HepG2 (cell line): ENCODE measurements around the gene CTIF.

Experiments
- CBFB ChIP-seq: sonication (generic); formaldehyde crosslinking; IDR thresholded peaks from 2 replicates; pipeline ENCODE4 v1.4.0; 2020; ENCODE audit warnings: missing genetic modification reagents
- EP300 ChIP-seq, 3 experiments: sonication (generic) in 1 of 3; formaldehyde crosslinking in 1 of 3; IDR thresholded peaks; 2 replicates each; pipeline versions ENCODE4 v1.5.1 to v1.6.1; 2011 to 2020; ENCODE audit warnings: low read depth in 2 of 3, low read length in 2 of 3, borderline replicate concordance in 1 of 3, improper control_type of control experiment in 1 of 3, mild to moderate bottlenecking in 1 of 3, missing genetic modification reagents in 1 of 3, moderate library complexity in 1 of 3
- MED1 ChIP-seq: sonication (generic); formaldehyde crosslinking; IDR thresholded peaks from 2 replicates; pipeline ENCODE4 v1.4.0; 2020; ENCODE audit warnings: missing genetic modification reagents
- NFE2L2 ChIP-seq: fragments of 150-350 bp; IDR thresholded peaks from 2 replicates; pipeline ENCODE4 v1.6.1; 2014; ENCODE audit warnings: low read length
- SMC3 ChIP-seq: IDR thresholded peaks from 2 replicates; pipeline ENCODE4 v1.6.1; 2011; ENCODE audit warnings: low read length, improper control_type of control experiment
- SRF ChIP-seq: IDR thresholded peaks from 2 replicates; pipeline ENCODE4 v1.6.1; 2011; ENCODE audit warnings: mild to moderate bottlenecking, low read depth, low read length, moderate library complexity
- ZBTB7A ChIP-seq: sonication (generic); formaldehyde crosslinking; IDR thresholded peaks from 2 replicates; pipeline ENCODE4 v1.8.0; 2022; ENCODE audit warnings: mild to moderate bottlenecking, missing genetic modification reagents
- TF ChIP-seq, protein P1 (sequence below): sonication (generic); formaldehyde crosslinking; IDR thresholded peaks from 2 replicates; pipeline ENCODE4 v1.4.0; 2020; ENCODE audit warnings: missing genetic modification reagents; ENCODE audit errors: not compliant biosample characterization
- TF ChIP-seq, protein P2 (sequence below): sonication (generic); formaldehyde crosslinking; IDR thresholded peaks from 2 replicates; pipeline ENCODE4 v1.4.0; 2020; ENCODE audit warnings: mild to moderate bottlenecking, missing genetic modification reagents
- TF ChIP-seq, protein P3 (sequence below): sonication (generic); formaldehyde crosslinking; IDR thresholded peaks from 2 replicates; pipeline ENCODE4 v1.5.0; 2020; ENCODE audit warnings: mild to moderate bottlenecking, missing genetic modification reagents, moderate library complexity
- TF ChIP-seq, protein P4 (sequence below): sonication (generic); formaldehyde crosslinking; conservative IDR thresholded peaks from 2 replicates; pipeline ENCODE4 v1.4.0; 2020; ENCODE audit warnings: missing genetic modification reagents
- TF ChIP-seq, protein P5 (sequence below): fragments of 450-650 bp; IDR thresholded peaks from 2 replicates; pipeline ENCODE4 v1.6.1; 2016
- TF ChIP-seq, protein P6 (sequence below): sonication (generic); formaldehyde crosslinking; IDR thresholded peaks from 2 replicates; pipeline ENCODE4 v1.9.0; 2021; ENCODE audit warnings: missing genetic modification reagents, borderline replicate concordance
- TF ChIP-seq, protein P7 (sequence below), 2 experiments: sonication (generic) in 1 of 2; formaldehyde crosslinking in 1 of 2; IDR thresholded peaks; 2 replicates each; pipeline versions ENCODE4 v1.5.1 to v1.6.1; 2011 to 2020; ENCODE audit warnings: borderline replicate concordance in 1 of 2, low read depth in 1 of 2, low read length in 1 of 2, mild to moderate bottlenecking in 1 of 2, missing genetic modification reagents in 1 of 2, moderate library complexity in 1 of 2

DNA sequence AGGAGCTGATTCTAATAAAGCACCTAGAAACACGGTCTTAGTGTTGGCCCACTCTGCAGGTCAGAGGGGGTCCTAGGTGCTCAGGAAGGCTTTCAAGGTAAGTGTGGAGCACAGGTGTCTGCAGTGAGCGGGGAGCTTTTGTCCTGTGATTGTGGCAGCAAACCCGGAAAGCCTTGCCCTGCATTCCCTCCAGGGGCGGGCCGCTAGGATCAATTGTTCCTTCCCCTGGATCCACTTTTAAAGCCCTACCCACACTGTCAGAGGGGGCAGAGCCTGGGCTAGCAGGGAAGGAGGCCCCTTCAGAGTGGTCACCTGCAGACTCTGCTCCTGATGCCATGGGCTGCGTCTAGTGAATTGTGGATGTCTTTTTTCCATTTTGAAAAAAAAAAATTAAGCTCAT, 176.0 kb downstream of the CTIF start:
- TF ChIP-seq EP300 (IDR thresholded peaks at IDR 0.05; ENCODE audit: low read depth in 2 of 2, low read length in 2 of 2) (no peak), EP300 (CRISPR knock-in tag; IDR thresholded peaks at IDR 0.05; ENCODE audit: borderline replicate concordance) (no peak), SRF (no peak), SMC3 (no peak), ZBTB7A (no peak), MED1 (CRISPR knock-in tag) (no peak), CBFB (CRISPR knock-in tag) (no peak), NFE2L2 (no peak)
- TF ChIP-seq, protein P1, sequence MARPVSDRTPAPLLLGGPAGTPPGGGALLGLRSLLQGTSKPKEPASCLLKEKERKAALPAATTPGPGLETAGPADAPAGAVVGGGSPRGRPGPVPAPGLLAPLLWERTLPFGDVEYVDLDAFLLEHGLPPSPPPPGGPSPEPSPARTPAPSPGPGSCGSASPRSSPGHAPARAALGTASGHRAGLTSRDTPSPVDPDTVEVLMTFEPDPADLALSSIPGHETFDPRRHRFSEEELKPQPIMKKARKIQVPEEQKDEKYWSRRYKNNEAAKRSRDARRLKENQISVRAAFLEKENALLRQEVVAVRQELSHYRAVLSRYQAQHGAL (CRISPR knock-in tag) = no peak
- TF ChIP-seq, protein P2, sequence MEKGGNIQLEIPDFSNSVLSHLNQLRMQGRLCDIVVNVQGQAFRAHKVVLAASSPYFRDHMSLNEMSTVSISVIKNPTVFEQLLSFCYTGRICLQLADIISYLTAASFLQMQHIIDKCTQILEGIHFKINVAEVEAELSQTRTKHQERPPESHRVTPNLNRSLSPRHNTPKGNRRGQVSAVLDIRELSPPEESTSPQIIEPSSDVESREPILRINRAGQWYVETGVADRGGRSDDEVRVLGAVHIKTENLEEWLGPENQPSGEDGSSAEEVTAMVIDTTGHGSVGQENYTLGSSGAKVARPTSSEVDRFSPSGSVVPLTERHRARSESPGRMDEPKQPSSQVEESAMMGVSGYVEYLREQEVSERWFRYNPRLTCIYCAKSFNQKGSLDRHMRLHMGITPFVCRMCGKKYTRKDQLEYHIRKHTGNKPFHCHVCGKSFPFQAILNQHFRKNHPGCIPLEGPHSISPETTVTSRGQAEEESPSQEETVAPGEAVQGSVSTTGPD (CRISPR knock-in tag) = no peak
- TF ChIP-seq, protein P3, sequence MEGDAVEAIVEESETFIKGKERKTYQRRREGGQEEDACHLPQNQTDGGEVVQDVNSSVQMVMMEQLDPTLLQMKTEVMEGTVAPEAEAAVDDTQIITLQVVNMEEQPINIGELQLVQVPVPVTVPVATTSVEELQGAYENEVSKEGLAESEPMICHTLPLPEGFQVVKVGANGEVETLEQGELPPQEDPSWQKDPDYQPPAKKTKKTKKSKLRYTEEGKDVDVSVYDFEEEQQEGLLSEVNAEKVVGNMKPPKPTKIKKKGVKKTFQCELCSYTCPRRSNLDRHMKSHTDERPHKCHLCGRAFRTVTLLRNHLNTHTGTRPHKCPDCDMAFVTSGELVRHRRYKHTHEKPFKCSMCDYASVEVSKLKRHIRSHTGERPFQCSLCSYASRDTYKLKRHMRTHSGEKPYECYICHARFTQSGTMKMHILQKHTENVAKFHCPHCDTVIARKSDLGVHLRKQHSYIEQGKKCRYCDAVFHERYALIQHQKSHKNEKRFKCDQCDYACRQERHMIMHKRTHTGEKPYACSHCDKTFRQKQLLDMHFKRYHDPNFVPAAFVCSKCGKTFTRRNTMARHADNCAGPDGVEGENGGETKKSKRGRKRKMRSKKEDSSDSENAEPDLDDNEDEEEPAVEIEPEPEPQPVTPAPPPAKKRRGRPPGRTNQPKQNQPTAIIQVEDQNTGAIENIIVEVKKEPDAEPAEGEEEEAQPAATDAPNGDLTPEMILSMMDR (CRISPR knock-in tag) = no peak
- TF ChIP-seq, protein P4, sequence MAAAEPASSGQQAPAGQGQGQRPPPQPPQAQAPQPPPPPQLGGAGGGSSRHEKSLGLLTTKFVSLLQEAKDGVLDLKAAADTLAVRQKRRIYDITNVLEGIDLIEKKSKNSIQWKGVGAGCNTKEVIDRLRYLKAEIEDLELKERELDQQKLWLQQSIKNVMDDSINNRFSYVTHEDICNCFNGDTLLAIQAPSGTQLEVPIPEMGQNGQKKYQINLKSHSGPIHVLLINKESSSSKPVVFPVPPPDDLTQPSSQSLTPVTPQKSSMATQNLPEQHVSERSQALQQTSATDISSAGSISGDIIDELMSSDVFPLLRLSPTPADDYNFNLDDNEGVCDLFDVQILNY (CRISPR knock-in tag) = no peak
- TF ChIP-seq, protein P5, sequence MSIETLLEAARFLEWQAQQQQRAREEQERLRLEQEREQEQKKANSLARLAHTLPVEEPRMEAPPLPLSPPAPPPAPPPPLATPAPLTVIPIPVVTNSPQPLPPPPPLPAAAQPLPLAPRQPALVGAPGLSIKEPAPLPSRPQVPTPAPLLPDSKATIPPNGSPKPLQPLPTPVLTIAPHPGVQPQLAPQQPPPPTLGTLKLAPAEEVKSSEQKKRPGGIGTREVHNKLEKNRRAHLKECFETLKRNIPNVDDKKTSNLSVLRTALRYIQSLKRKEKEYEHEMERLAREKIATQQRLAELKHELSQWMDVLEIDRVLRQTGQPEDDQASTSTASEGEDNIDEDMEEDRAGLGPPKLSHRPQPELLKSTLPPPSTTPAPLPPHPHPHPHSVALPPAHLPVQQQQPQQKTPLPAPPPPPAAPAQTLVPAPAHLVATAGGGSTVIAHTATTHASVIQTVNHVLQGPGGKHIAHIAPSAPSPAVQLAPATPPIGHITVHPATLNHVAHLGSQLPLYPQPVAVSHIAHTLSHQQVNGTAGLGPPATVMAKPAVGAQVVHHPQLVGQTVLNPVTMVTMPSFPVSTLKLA = no peak
- TF ChIP-seq, protein P6, sequence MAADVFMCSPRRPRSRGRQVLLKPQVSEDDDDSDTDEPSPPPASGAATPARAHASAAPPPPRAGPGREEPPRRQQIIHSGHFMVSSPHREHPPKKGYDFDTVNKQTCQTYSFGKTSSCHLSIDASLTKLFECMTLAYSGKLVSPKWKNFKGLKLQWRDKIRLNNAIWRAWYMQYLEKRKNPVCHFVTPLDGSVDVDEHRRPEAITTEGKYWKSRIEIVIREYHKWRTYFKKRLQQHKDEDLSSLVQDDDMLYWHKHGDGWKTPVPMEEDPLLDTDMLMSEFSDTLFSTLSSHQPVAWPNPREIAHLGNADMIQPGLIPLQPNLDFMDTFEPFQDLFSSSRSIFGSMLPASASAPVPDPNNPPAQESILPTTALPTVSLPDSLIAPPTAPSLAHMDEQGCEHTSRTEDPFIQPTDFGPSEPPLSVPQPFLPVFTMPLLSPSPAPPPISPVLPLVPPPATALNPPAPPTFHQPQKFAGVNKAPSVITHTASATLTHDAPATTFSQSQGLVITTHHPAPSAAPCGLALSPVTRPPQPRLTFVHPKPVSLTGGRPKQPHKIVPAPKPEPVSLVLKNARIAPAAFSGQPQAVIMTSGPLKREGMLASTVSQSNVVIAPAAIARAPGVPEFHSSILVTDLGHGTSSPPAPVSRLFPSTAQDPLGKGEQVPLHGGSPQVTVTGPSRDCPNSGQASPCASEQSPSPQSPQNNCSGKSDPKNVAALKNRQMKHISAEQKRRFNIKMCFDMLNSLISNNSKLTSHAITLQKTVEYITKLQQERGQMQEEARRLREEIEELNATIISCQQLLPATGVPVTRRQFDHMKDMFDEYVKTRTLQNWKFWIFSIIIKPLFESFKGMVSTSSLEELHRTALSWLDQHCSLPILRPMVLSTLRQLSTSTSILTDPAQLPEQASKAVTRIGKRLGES (CRISPR knock-in tag) = no peak
- TF ChIP-seq, protein P7, sequence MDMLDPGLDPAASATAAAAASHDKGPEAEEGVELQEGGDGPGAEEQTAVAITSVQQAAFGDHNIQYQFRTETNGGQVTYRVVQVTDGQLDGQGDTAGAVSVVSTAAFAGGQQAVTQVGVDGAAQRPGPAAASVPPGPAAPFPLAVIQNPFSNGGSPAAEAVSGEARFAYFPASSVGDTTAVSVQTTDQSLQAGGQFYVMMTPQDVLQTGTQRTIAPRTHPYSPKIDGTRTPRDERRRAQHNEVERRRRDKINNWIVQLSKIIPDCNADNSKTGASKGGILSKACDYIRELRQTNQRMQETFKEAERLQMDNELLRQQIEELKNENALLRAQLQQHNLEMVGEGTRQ (IDR thresholded peaks at IDR 0.05; ENCODE audit: low read depth, low read length) = no peak
- TF ChIP-seq, protein P7 (CRISPR knock-in tag; IDR thresholded peaks at IDR 0.05; ENCODE audit: borderline replicate concordance) = no peak
